ENCODE data around the gene MDGA2. TPM values are rescaled to one million over a fixed set of nuclear protein-coding genes. Genes with fewer than 3 reads are reported as not detected.

MDGA2 gene
- total RNA-seq, 1 experiment from 2014 or later, result not detected

GRCh38 chr14:47541662-47542061 lies 133.7 kb downstream of the MDGA2 start:
- Histone ChIP-seq H3K4me3 (ENCODE audit: low read depth, low read length) (no peak overlapping the region), H3K4me1 (no peaks in the 10 kb centered on the region), H3K9me3 (no peaks in the 10 kb centered on the region), H3K27me3 (replicated peaks; ENCODE audit: control insufficient read depth, insufficient read depth, low read length) (no peaks in the 10 kb centered on the region; the same call in 1 of the 2 replicates), H3K36me3 (ENCODE audit: control insufficient read depth, insufficient read depth, low read length) (no peaks in the 10 kb centered on the region)
- no peaks in the 10 kb centered on the region for H3K36me3 Mint-ChIP-seq (ENCODE audit: insufficient read depth, unreplicated experiment)
- no peaks in the 10 kb centered on the region for H3K27me3 Mint-ChIP-seq (ENCODE audit: insufficient read depth, unreplicated experiment)
- intact Hi-C loops (cut with micrococcal nuclease; ENCODE audit: unreplicated experiment), result no loop called here
- H3K9me3 Mint-ChIP-seq (ENCODE audit: unreplicated experiment), result no peaks in the 10 kb centered on the region
- no peaks in the 10 kb centered on the region for H3K4me1 Mint-ChIP-seq (ENCODE audit: low read depth, unreplicated experiment)
- H3K27ac Mint-ChIP-seq (ENCODE audit: unreplicated experiment), result no peak overlapping the region
- H3K4me3 Mint-ChIP-seq (ENCODE audit: unreplicated experiment), result no peak overlapping the region
- TF ChIP-seq CTCF (IDR thresholded peaks at IDR 0.05; ENCODE audit: insufficient read depth in 1 of 2, low read depth in 1 of 2, low read length in 1 of 2, severe bottlenecking in 1 of 2, unreplicated experiment in 1 of 2), result no peak
- ChIA-PET POLR2A (no interaction called here), CTCF (no interaction called here)
- no TSS peak for BruUV-seq (replicated peaks)
- DNase-seq, result no peak

GRCh38 chr14:47539031-47539461 lies 136.4 kb downstream of the MDGA2 start:
- no peaks in the 10 kb centered on the region for H3K36me3 ChIP-seq (ENCODE audit: control insufficient read depth, insufficient read depth, low read length)
- no peaks in the 10 kb centered on the region for H3K9me3 ChIP-seq
- intact Hi-C loops (cut with micrococcal nuclease; ENCODE audit: unreplicated experiment), result loop anchor here (1.0 kb wide), 1 partner anchor 97 kb away; no protein-coding TSS in a partner anchor
- Mint-ChIP-seq H3K4me1 (ENCODE audit: low read depth, unreplicated experiment) (no peaks in the 10 kb centered on the region), H3K27me3 (ENCODE audit: insufficient read depth, unreplicated experiment) (no peaks in the 10 kb centered on the region), H3K27ac (ENCODE audit: unreplicated experiment) (no peak overlapping the region), H3K9me3 (ENCODE audit: unreplicated experiment) (no peaks in the 10 kb centered on the region), H3K36me3 (ENCODE audit: insufficient read depth, unreplicated experiment) (no peaks in the 10 kb centered on the region), H3K4me3 (ENCODE audit: unreplicated experiment) (no peak overlapping the region)
- no peak overlapping the region for H3K4me3 ChIP-seq (ENCODE audit: low read depth, low read length)
- ChIA-PET POLR2A (no interaction called here), CTCF (no interaction called here)
- no peaks in the 10 kb centered on the region; the same call in 1 of the 2 replicates for H3K27me3 ChIP-seq (replicated peaks; ENCODE audit: control insufficient read depth, insufficient read depth, low read length)
- peak in 1 of 2 experiments; percentile 23 for DNase-seq
- TF ChIP-seq CTCF (IDR thresholded peaks at IDR 0.05; ENCODE audit: insufficient read depth in 1 of 2, low read depth in 1 of 2, low read length in 1 of 2, severe bottlenecking in 1 of 2, unreplicated experiment in 1 of 2), result peak; percentile 38 to 48
- no TSS peak for BruUV-seq (replicated peaks)
- H3K4me1 ChIP-seq, result no peaks in the 10 kb centered on the region

- no peaks in the 10 kb centered on the region for H3K9me3 Mint-ChIP-seq (ENCODE audit: unreplicated experiment)
- H3K36me3 Mint-ChIP-seq (ENCODE audit: insufficient read depth, unreplicated experiment), result no peaks in the 10 kb centered on the region
- intact Hi-C loops (cut with micrococcal nuclease; ENCODE audit: unreplicated experiment), result no loop called here
- DNase-seq, result no peak
- no peaks in the 10 kb centered on the region for H3K4me1 Mint-ChIP-seq (ENCODE audit: low read depth, unreplicated experiment)
- no peak overlapping the region for H3K4me3 Mint-ChIP-seq (ENCODE audit: unreplicated experiment)
- Histone ChIP-seq H3K4me3 (ENCODE audit: low read depth, low read length) (no peak overlapping the region), H3K4me1 (no peaks in the 10 kb centered on the region), H3K9me3 (no peaks in the 10 kb centered on the region), H3K36me3 (ENCODE audit: control insufficient read depth, insufficient read depth, low read length) (no peaks in the 10 kb centered on the region), H3K27me3 (replicated peaks; ENCODE audit: control insufficient read depth, insufficient read depth, low read length) (no peaks in the 10 kb centered on the region; the same call in 1 of the 2 replicates)
- CTCF ChIA-PET, result no interaction called here
- H3K27me3 Mint-ChIP-seq (ENCODE audit: insufficient read depth, unreplicated experiment), result no peaks in the 10 kb centered on the region
- POLR2A ChIA-PET, result no interaction called here
- no TSS peak for BruUV-seq (replicated peaks)
- TF ChIP-seq CTCF (IDR thresholded peaks at IDR 0.05; ENCODE audit: insufficient read depth in 1 of 2, low read depth in 1 of 2, low read length in 1 of 2, severe bottlenecking in 1 of 2, unreplicated experiment in 1 of 2), result no peak
- no peak overlapping the region for H3K27ac Mint-ChIP-seq (ENCODE audit: unreplicated experiment)
These were observed 139.1 kb downstream of the MDGA2 start for GRCh38 chr14:47536341-47536740.

Data from Caco-2 (cell line).